Central memory CD4-positive, alpha-beta T cell (primary cell): ENCODE measurements around the gene NCCRP1.

Experiments used
- DNase-seq: peaks from one replicate; pipeline ENCODE4 v3.0.0; 2022

NCCRP1 gene

GRCh38 chr19:39181500-39182173 is 15.1 kb upstream of the NCCRP1 start:
- DNase-seq, result no peak

- DNase-seq, result no peak
These were observed 14.6 kb upstream of the NCCRP1 start for GRCh38 chr19:39182174-39182505.

- no peak for DNase-seq
These were observed 13.7 kb upstream of the NCCRP1 start for GRCh38 chr19:39183104-39183503.

DNA sequence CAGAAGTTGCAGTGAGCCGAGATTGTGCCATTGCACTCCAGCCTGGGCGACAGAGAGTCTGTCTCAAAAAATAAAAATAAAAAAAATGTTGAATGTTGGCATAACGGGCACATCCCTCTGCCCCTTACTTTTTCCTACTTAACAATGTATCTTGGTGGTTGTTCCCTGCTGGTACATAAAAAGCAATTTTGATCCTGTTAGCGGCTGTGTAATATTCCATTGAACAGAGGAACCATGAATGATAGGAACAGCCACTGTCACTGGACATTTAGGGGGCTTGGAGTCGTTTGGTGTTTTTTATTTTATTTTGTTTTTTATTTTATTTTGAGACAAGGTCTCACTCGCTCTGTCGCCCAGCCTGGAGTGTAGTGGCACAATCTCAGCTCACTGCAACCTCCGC is 10.4 kb upstream of the NCCRP1 start:
- DNase-seq, result no peak

- no peak for DNase-seq
These were observed 9.2 kb upstream of the NCCRP1 start for GRCh38 chr19:39187552-39187943.

- DNase-seq, result no peak
These were observed 7.8 kb upstream of the NCCRP1 start for GRCh38 chr19:39188960-39189359.

DNA sequence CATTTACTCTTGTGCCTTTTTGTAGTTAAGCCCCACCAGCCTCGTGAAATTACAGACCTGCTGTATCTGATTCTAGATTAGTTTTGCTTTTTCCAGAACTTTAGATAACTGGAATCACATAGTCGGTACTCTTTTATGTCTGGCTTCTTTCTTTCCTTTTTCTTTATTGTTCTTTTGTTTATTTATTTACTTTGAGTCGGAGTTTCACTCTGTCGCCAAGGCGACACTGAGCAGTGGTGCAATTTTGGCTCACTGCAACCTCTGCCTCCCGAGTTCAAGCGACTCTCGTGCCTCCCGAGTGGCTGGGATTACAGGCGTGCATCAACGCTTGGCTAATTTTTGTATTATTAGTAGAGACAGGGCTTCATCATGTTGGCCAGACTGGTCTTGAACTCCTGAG is 6.0 kb upstream of the NCCRP1 start:
- DNase-seq, result no peak

GRCh38 chr19:39192846-39193245 is 3.9 kb upstream of the NCCRP1 start:
- DNase-seq, result no peak

- no peak for DNase-seq
These were observed 3.0 kb upstream of the NCCRP1 start for GRCh38 chr19:39193803-39194202.

- no peak for DNase-seq
These were observed 1.8 kb upstream of the NCCRP1 start for GRCh38 chr19:39194832-39195542.

- peak; percentile 22 for DNase-seq
These were observed 1.0 kb upstream of the NCCRP1 start for GRCh38 chr19:39195755-39196154.

- DNase-seq, result no peak
These were observed 444 bp upstream of the NCCRP1 start for GRCh38 chr19:39196320-39196719.

DNA sequence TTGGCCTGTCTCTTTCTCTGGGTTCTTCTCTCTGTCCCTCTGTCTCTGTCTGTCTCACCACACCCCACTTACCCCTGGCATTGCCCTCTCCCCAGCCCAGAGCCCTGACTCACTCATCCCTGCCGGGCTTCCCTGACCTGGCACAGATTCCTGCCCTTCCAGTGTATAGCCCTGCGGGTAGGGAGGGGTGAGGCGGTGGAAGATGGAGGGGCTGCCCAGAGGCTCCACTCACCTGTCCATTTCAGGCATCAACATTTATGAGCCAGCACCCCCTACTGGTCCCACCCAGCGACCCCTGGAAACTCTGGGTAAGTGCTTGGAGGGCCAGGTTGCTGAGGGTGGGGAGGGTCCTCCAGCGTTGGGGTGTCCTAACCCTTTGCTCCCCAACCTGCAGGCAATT is 1.0 kb downstream of the NCCRP1 start:
- no peak for DNase-seq

DNA sequence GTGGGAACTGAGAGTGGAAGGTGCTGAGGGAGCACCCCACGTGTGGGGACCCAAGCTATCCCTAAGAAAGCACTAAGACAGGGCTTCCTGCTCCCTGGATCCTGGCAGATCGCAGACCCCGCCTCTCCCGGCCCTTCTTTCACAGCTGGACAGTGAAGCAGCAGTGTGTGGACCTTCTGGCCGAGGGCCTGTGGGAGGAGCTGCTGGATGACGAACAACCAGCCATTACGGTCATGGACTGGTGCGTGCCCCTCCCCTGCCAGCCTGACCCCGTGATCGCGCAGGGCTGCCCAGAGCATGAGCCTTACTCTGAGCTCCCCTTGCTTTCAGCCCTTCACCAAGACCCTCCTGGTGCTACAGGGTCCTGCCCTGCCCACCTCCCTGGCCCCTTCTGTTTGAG is 2.3 kb downstream of the NCCRP1 start:
- DNase-seq, result no peak

GRCh38 chr19:39200066-39200802 is 3.5 kb downstream of the NCCRP1 start:
- DNase-seq, result no peak

- no peak for DNase-seq
These were observed 4.0 kb downstream of the NCCRP1 start for GRCh38 chr19:39200803-39201115.

DNA sequence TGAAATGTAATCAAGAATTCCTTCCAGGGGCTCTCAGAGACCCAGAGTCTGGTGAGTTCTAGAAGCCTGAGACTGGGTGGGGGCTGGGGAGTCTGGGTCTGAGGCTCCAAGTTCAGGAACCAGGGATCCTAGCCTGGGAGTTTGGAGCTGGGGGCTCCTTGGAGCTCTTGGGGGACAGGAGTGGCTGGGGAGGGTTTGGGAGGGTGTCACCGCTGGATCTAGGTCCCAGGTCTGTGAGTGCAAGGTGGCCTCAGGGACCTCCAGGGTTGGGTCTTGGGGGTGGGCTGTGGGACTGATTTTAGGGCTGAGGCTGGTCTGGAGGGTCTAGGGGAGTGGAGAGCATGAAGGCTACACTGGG is 6.2 kb downstream of the NCCRP1 start:
- no peak for DNase-seq

GRCh38 chr19:39203372-39204341 is 6.9 kb downstream of the NCCRP1 start, which contains the start of gene SYCN:
Gene SYCN (minus strand): TSS chr19:39204263. CDS start chr19:39204254, 9 bp downstream.
- no peak for DNase-seq

- no peak for DNase-seq
These were observed 8.6 kb downstream of the NCCRP1 start for GRCh38 chr19:39205449-39205764.

GRCh38 chr19:39206122-39206521 is 9.4 kb downstream of the NCCRP1 start:
- no peak for DNase-seq

DNA sequence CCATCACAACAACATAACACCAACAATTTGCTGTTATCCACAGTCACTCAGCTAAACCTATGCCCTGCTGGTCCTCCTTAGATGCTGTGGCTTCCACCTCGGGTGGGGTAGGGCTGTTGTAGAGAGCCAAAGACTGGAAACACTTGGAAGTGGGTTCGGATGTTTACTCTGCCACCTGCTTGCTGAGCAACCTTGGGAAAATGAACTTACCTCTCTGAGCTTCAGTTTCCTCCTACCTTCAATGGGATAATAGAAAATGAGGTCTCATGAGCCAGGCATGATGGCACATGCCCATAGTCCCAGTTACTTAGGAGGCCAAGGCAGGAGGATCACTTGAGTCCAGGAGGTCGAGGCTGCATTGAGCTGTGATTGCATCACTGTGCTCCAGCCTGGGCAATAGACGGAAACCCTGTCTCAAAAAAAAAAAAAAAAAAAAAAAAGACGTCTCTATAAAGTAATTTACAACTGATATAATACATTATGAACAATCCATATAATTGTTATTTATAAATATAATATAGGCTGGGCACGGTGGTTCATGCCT is 10.6 kb downstream of the NCCRP1 start:
- DNase-seq, result no peak

DNA sequence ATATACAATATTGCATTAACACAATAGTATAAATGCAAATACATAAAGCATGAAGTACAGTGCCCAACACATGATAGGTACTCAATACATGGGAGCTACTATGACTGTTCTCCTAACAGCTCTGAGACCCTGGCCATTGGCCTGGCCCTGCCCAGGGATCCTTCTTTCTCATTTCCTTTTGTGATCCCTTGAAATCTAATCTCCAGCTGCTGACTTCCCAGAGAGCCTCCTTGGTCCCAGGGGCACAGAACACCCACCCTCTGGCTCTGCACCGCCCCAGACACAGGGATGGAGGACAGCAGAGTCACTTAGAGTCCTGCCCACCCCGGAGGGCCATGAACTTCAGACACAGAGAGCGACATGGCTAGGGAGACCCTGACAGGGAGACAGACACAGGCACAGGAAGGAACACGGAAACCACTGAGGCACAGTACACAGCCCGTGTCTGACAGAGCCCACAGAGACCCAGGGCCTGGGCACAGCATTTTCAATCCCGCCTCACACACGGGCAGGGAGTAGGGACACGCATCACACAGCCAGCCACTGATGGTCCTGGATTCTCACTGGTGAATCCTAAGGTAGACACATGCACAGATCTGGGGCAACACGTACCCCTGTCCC is 11.5 kb downstream of the NCCRP1 start:
- no peak for DNase-seq

GRCh38 chr19:39209196-39209595 is 12.4 kb downstream of the NCCRP1 start:
- no peak for DNase-seq
